ENCODE results near the gene HECTD4. TPM values are rescaled to one million over a fixed set of nuclear protein-coding genes. Genes with fewer than 3 reads are reported as not detected.

The HECTD4 gene
- total and polyA plus RNA-seq, 12 donors: 17.5 to 50.0 (median 27.7) TPM

DNA sequence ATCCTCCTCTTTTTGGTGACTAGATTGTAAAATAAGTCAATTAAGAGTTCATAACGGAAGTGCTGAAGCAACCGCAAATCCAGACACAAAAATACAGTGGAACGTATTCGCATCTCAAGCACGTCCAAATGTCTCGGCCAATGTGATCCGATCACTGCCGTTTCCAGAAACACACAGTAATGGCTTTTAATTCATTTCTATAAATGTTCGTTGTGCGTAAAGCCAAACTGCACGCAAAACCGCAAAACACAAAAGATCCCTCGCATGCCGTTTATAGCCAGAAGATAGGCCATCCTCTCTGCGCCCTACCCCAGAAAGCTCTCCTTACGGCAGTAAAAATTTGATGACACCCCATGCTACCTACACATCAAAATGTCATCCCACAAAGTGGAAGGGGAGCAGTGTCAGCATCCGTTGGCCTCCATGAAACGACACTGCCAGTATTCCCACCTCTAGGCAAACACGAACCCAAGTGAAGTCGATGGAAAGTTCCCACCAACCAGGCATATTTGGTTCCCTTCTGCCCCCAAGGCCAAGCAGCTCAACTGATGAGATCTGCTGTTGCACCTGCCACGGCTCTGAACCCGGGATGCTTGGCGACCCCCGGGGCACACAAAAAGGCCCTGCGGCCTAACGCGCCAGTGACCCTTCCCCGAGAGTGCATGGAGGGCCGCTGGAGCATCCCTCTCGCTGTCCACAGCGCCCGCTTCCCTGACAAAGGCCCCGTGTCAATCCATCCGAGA is 1.4 kb downstream of the HECTD4 start:
- Histone ChIP-seq H3K4me3 (peak overlapping the region in 2 of 4 donors; percentile 54 to 97), H3K36me3 (replicated peaks in 1 of 2) (no peaks in the 10 kb centered on the region), H3K4me1 (replicated peaks in 1 of 2) (peaks cover 5 to 16% of the 10 kb centered on the region in 2 donors), H3K27me3 (no peaks in the 10 kb centered on the region), H3K27ac (peak overlapping the region in 2 of 5 donors; percentile 75 to 90), H3K9me3 (replicated peaks in 1 of 3) (no peaks in the 10 kb centered on the region)
- intact Hi-C loops (cut with DNase I): loop anchor here in 1 of 2 donors (10.0 kb wide), 1 partner anchor 186 kb away; no protein-coding TSS in a partner anchor
- peak in 1 of 7 donors; percentile 23 for DNase-seq
- no peak for TF ChIP-seq POLR2A (IDR thresholded peaks at IDR 0.05)
- TF ChIP-seq, protein P1, sequence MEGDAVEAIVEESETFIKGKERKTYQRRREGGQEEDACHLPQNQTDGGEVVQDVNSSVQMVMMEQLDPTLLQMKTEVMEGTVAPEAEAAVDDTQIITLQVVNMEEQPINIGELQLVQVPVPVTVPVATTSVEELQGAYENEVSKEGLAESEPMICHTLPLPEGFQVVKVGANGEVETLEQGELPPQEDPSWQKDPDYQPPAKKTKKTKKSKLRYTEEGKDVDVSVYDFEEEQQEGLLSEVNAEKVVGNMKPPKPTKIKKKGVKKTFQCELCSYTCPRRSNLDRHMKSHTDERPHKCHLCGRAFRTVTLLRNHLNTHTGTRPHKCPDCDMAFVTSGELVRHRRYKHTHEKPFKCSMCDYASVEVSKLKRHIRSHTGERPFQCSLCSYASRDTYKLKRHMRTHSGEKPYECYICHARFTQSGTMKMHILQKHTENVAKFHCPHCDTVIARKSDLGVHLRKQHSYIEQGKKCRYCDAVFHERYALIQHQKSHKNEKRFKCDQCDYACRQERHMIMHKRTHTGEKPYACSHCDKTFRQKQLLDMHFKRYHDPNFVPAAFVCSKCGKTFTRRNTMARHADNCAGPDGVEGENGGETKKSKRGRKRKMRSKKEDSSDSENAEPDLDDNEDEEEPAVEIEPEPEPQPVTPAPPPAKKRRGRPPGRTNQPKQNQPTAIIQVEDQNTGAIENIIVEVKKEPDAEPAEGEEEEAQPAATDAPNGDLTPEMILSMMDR (IDR thresholded peaks at IDR 0.05): no peak
- 52 to 68% (median 55%) methylated on average over 24 to 34 of the region's 34 CpGs for WGBS, 4 donors

DNA sequence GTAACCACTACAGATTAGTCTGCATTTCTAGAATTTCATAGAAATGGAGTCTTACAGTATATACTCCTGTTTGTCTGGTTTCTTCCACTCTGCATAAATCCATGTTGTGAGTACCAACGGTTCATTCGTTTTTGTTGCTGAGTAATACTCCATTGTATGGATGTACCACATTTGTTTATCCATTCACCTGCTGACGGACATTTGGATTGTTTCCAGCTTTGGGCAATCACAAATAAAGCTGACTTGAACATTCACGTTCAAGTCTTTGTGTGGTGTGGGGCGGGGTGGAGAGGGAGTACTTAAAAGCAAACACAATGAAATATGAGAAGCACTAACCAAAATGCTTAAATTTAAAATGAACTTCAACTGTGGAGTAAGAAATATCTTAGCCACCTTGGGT is 7.1 kb downstream of the HECTD4 start:
- 80 to 89% (median 86%) methylated on average over 5 of the region's 5 CpGs for WGBS, 4 donors
- H3K27me3 ChIP-seq: no peaks in the 10 kb centered on the region
- intact Hi-C loops (cut with DNase I): no loop called here
- H3K36me3 ChIP-seq (replicated peaks in 1 of 2): no peaks in the 10 kb centered on the region
- H3K9me3 ChIP-seq (replicated peaks in 1 of 3): no peaks in the 10 kb centered on the region
- peaks cover 4 to 6% of the 10 kb centered on the region in 2 donors for H3K4me1 ChIP-seq (replicated peaks in 1 of 2)
- H3K27ac ChIP-seq: no peak overlapping the region
- no peak overlapping the region for H3K4me3 ChIP-seq
- no peak for TF ChIP-seq POLR2A (IDR thresholded peaks at IDR 0.05)
- TF ChIP-seq, protein P1 (IDR thresholded peaks at IDR 0.05): no peak
- DNase-seq: no peak

DNA sequence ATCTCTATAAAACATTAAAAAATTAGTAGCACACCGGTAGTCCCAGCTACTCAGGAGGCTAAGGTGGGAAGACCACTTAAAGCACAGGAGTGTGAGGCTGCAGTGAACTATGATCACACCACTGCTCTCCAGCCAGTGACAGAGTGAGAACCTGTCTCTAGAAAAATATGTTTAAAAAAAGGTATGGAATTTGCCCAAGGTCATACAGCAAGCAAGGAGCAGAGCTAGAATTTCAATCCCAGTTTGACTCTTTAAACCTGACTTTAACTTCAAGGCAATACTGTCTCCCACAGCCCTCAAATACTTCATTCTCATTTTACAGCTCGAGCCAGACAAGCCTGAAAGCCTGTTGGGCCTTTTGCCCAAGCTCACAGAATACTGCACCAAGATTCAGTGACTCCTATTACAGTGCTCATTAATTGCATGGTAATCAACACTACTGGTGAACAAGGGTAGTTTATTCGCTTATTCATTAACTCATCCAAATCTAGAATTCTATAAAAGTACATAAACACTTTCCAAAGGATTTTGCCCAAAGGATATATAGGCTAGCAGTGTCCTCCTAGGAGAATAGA is 8.0 kb downstream of the HECTD4 start:
- H3K27ac ChIP-seq: no peak overlapping the region
- WGBS, 4 donors: 80 to 88% (median 83%) methylated on average over 3 of the region's 3 CpGs
- intact Hi-C loops (cut with DNase I): no loop called here
- peaks cover 4 to 6% of the 10 kb centered on the region in 2 donors for H3K4me1 ChIP-seq (replicated peaks in 1 of 2)
- no peak for DNase-seq
- H3K27me3 ChIP-seq: no peaks in the 10 kb centered on the region
- H3K36me3 ChIP-seq (replicated peaks in 1 of 2): no peaks in the 10 kb centered on the region
- no peak overlapping the region for H3K4me3 ChIP-seq
- no peaks in the 10 kb centered on the region for H3K9me3 ChIP-seq (replicated peaks in 1 of 3)
- TF ChIP-seq, protein P1 (IDR thresholded peaks at IDR 0.05): no peak
- no peak for TF ChIP-seq POLR2A (IDR thresholded peaks at IDR 0.05)

DNA sequence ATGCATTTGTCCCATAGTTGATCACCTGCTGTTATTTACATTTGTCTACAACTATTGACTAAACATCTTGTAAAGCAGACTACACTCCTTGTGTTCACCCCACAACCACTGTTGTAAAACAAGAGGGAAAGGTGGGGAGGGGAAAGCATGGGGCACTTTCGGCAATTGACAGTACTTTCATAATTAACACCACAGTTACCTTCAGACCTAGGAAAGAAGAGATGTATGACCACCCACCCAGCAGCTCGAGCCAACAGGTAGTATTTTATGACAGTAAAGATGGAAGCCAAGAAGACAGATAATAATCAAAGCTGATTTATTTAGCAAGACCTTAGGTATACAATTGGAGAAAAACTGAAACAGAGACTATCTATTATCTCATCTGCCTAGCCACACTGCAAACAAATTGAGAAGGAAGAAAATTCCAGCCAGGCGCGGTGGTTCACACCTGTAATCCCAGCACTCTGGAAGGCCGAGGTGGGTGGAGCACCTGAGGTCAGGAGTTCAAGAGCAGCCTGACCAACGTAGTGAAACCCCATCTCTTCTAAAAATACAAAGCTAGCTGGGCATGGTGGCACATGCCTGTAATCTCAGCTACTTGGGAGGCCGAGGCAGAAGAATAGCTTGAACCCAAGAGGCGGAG is 11.2 kb downstream of the HECTD4 start:
- Histone ChIP-seq H3K4me3 (no peak overlapping the region), H3K9me3 (replicated peaks in 1 of 3) (no peaks in the 10 kb centered on the region), H3K27me3 (no peaks in the 10 kb centered on the region), H3K36me3 (replicated peaks in 1 of 2) (no peaks in the 10 kb centered on the region), H3K4me1 (replicated peaks in 1 of 2) (peaks cover 4 to 11% of the 10 kb centered on the region in 2 donors), H3K27ac (no peak overlapping the region)
- WGBS, 4 donors: 82 to 87% (median 85%) methylated on average over 8 of the region's 8 CpGs
- no peak for DNase-seq
- TF ChIP-seq POLR2A (IDR thresholded peaks at IDR 0.05): no peak
- TF ChIP-seq, protein P1 (IDR thresholded peaks at IDR 0.05): no peak
- intact Hi-C loops (cut with DNase I): no loop called here
